Psoas muscle (tissue), 8 donors: ENCODE results near the gene ATL3. TPM values are rescaled to one million over a fixed set of nuclear protein-coding genes. Genes with fewer than 3 reads are reported as not detected.
"Not testable (repeated sequence)": the region's sequence is repeated elsewhere in the genome, so short reads cannot be mapped to it uniquely, and the experiment has no call there.

Source experiments
- ATAC-seq, 4 donors: fragments of 200-7000 bp; cut with Tn5 transposase; one replicate each; pipeline ENCODE4 v1.9.1; 2020; ENCODE audit warnings: moderate library complexity in 3 of 4, mild to moderate bottlenecking in 2 of 4
- DNase-seq, 2 donors: peaks; one replicate each; pipeline ENCODE4 v3.0.0-alpha.2; 2020
- H3K27ac ChIP-seq: fragments of 200-600 bp; one replicate; pipeline ENCODE4 v1.8.0; 2022
- H3K27me3 ChIP-seq, 3 donors: fragments of 200-600 bp in 1 of 3; one replicate each; pipeline versions ENCODE4 v1.6.1 to v1.8.0; 2013 to 2022; ENCODE audit warnings: low read length in 2 of 3, mild to moderate bottlenecking in 2 of 3, moderate library complexity in 1 of 3; ENCODE audit not compliant: insufficient read depth in 3 of 3
- H3K36me3 ChIP-seq, 2 donors: fragments of 200-600 bp in 1 of 2; one replicate each; pipeline versions ENCODE4 v1.6.1 to v1.8.0; 2013 to 2022; ENCODE audit warnings: low read depth in 1 of 2, mild to moderate bottlenecking in 1 of 2, moderate library complexity in 1 of 2; ENCODE audit not compliant: insufficient read depth in 1 of 2
- H3K4me1 ChIP-seq: fragments of 200-600 bp; one replicate; pipeline ENCODE4 v1.8.0; 2022
- H3K4me3 ChIP-seq: fragments of 200-600 bp; one replicate; pipeline ENCODE4 v1.8.0; 2022; ENCODE audit warnings: mild to moderate bottlenecking
- H3K9me3 ChIP-seq: fragments of 200-600 bp; one replicate; pipeline ENCODE4 v1.8.0; 2022
- CTCF ChIP-seq: fragments of 200-600 bp; IDR thresholded peaks from one replicate; pipeline ENCODE4 v1.8.0; 2022; ENCODE audit warnings: antibody characterized with exemption
- WGBS, 3 donors: extraction: QIAGEN DNeasy Blood & Tissue Kit; methylation state at CpG; one replicate each; pipeline versions ENCODE4 v1.1.6 to v1.1.7; 2013; 5-methylcytosine and 5-hydroxymethylcytosine counted together
- intact Hi-C, 2 donors: fragments of 100-400 bp; cut with DNase I; formaldehyde crosslinking; loops; one replicate each; pipeline versions ENCODE4 v1.11.0 to v1.14.2; 2022
- polyA plus RNA-seq, 3 donors: library from polyadenylated mRNA; stranded (reverse); fragments of 200-250 nt; gene quantifications; one replicate each; pipeline ENCODE4 v1.2.3, GENCODE V29; 2013
- total RNA-seq, 4 donors: library from RNA; stranded (reverse); fragmentation: NEBNext Ultra II Directional in 2 of 4; extraction: Animal tissue kit (Norgen Biotek cat#: 25700) in 2 of 4; gene quantifications; one replicate each; pipeline versions ENCODE4 v1.2.1 to v1.2.4, GENCODE V29; 2021 to 2023
- donor health status: healthy with polysubstance abuse.
- donor health status: DM: no; HTN: no; CAD: no; lungs with moderate emphysema.
- donor health status: Bipolar disorder and iron deficiency.
- donor health status: healthy.
- donor health status: DM: yes; HTN: yes; CAD: no.
- donor health status: DM: no; HTN: no; CAD: no.
- donor health status: DM: no; HTN: no; CAD: no.
- donor health status: DM: yes; HTN: yes; CAD: no.

The ATL3 gene
- total and polyA plus RNA-seq, 7 donors = 3.2 to 12.2 (median 9.4) TPM

DNA sequence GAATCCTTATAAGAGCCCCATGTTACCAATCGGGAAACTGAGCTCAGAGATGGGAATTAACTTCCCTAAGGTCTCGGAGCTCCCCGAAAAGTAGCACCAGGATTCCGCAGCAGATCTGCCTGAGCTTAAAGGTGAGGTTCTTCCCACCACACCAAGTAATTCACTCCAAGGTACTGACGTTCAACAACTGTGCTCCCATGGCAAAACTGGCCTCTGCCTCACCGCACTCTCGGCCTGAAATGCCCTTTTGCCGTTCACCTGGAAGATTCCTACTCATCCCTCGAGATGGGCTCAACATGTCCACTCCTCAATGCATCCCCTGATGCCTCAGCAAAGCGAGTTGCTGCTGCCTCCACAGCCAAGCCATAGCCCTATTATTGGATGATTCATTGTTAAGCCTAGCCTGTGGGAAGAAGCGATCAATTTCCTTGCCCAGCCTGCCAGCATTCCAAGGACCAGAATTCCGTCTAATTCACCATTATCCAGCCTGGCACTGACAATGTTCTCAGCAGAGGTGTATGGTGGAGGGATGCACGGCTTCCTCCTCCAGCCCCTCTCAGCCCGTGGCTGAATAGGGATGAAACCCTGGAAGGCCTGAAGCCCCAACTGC is 61.1 kb downstream of the ATL3 start:
- peaks cover 39% of the 10 kb centered on the region for H3K4me1 ChIP-seq
- intact Hi-C loops = loop anchor here in 1 of 2 donors (5.0 kb wide), 1 partner anchor 62 kb away; the partner anchor contains the start of gene ATL3
- DNase-seq (no peak), ATAC-seq (no peak)
- H3K27ac ChIP-seq = peak overlapping the region; percentile 97
- TF ChIP-seq CTCF = no peak
- no peaks in the 10 kb centered on the region for H3K9me3 ChIP-seq
- peak overlapping the region; percentile 25 for H3K4me3 ChIP-seq
- WGBS, 3 donors = 57 to 77% (median 60%) methylated on average over 14 of the region's 14 CpGs
- no peaks in the 10 kb centered on the region for H3K27me3 ChIP-seq
- H3K36me3 ChIP-seq = no peaks in the 10 kb centered on the region

GRCh38 chr11:63609536-63609935 is 61.6 kb downstream of the ATL3 start:
- ATAC-seq (peak; percentile 35 to 49 (median 46)), DNase-seq (peak in 1 of 2 donors; percentile 25)
- no peaks in the 10 kb centered on the region for H3K9me3 ChIP-seq
- no peaks in the 10 kb centered on the region for H3K27me3 ChIP-seq
- H3K36me3 ChIP-seq = no peaks in the 10 kb centered on the region
- no peak for TF ChIP-seq CTCF
- 13 to 34% (median 33%) methylated on average over 4 of the region's 4 CpGs for WGBS, 3 donors
- intact Hi-C loops = no loop called here
- peak overlapping the region; percentile 97 for H3K27ac ChIP-seq
- H3K4me1 ChIP-seq = peaks cover 39% of the 10 kb centered on the region
- H3K4me3 ChIP-seq = peak overlapping the region; percentile 22

DNA sequence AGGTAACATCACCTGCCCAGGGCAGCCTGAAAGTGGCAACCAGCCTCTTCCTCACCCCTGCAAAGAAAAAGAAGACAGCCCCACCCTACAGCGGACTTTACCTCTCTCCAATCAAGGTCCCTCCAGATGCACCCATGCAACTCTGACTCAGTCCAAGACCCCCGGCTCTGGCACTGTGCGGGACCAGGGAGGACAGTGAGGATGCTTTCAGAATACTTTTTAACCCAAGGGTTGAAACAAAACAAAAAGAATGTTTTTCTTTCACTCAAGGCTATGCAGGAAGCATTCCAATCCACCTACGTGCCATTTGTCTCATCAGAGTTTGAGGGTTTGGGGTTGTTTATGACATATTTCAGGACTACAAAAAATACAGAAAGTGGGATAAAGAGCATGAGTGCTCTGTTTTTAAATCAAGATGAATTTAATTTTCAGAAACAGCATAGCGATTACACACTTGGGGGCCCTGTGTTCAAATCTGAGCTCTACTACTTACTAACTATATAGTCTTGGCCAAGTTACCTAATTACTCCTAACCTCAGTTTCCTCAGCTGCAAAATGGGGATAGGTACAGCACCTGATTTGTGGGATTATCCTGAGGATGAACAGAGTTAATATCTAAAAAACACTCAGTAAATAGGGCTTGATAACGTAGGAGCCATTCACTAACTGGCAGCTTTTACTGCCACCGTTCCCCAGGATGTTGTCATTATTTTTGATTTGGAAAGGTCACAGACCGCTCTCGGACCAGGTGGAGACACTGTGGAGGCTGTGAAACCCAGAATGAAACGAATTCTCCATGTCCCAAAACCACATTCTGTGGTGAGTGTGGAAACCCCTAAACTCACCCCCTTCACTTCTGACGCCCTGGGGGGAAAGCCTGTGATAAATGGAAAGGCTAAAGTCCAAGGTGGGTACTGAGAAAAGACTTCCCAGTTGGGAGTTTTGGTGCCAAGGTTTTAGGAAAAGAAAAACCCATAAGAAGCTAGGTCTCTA is 62.5 kb downstream of the ATL3 start:
- H3K36me3 ChIP-seq = no peaks in the 10 kb centered on the region
- TF ChIP-seq CTCF = no peak
- 69 to 76% (median 70%) methylated on average over 11 of the region's 11 CpGs for whole genome bisulfite sequencing, 3 donors
- ATAC-seq = no peak
- DNase-seq = no peak
- intact Hi-C loops = no loop called here
- peak overlapping the region; percentile 22 for H3K4me3 ChIP-seq
- no peaks in the 10 kb centered on the region for H3K9me3 ChIP-seq
- no peaks in the 10 kb centered on the region for H3K27me3 ChIP-seq
- peak overlapping the region; percentile 97 for H3K27ac ChIP-seq
- peaks cover 39% of the 10 kb centered on the region for H3K4me1 ChIP-seq

GRCh38 chr11:63603180-63603518 is 68.0 kb downstream of the ATL3 start:
- H3K27me3 ChIP-seq = no peaks in the 10 kb centered on the region
- peaks cover 19% of the 10 kb centered on the region for H3K4me1 ChIP-seq
- DNase-seq = no peak
- intact Hi-C loops = no loop called here
- peaks cover 0 to under 1% of the 10 kb centered on the region in 2 donors for H3K36me3 ChIP-seq
- TF ChIP-seq CTCF = no peak
- 59 to 62% (median 59%) methylated on average over 3 of the region's 3 CpGs for WGBS, 3 donors
- no peaks in the 10 kb centered on the region for H3K9me3 ChIP-seq
- peak in 1 of 4 donors; percentile 34 for ATAC-seq
- H3K4me3 ChIP-seq = no peak overlapping the region
- peak overlapping the region; percentile 5 for H3K27ac ChIP-seq

- peak overlapping the region; percentile 5 for H3K27ac ChIP-seq
- ATAC-seq = peak; percentile 9 to 80 (median 58)
- H3K36me3 ChIP-seq, intact Hi-C loops, H3K27me3 ChIP-seq, H3K9me3 ChIP-seq, H3K4me3 ChIP-seq, DNase-seq: not testable (repeated sequence)
- H3K4me1 ChIP-seq = peaks cover 19% of the 10 kb centered on the region
- 52 to 71% (median 56%) methylated on average over 11 of the region's 11 CpGs for WGBS, 3 donors
Measured at GRCh38 chr11:63602290-63603179, 68.6 kb downstream of the ATL3 start.
